H7 (cell line): ENCODE data around the gene MMP27. TPM values are rescaled to one million over a fixed set of nuclear protein-coding genes. Genes with fewer than 3 reads are reported as not detected.
A peak's percentile ranks its signal among the peaks of the same experiment; 100 is the strongest.

ENCODE experiments used
- DNase-seq: peaks from one replicate; pipeline ENCODE4 v3.0.0; 2012
- H3K27me3 ChIP-seq: 2 replicates; pipeline ENCODE4 v1.6.0; 2011; ENCODE audit warnings: mild to moderate bottlenecking, low read length; ENCODE audit not compliant: control insufficient read depth, insufficient read depth
- H3K36me3 ChIP-seq: replicated peaks from 2 replicates; pipeline ENCODE4 v1.5.1; 2011; ENCODE audit warnings: low read length; ENCODE audit not compliant: control insufficient read depth, insufficient read depth
- H3K4me3 ChIP-seq: 2 replicates; pipeline ENCODE4 v1.5.1; 2011; ENCODE audit warnings: low read depth, mild to moderate bottlenecking, control low read depth, low read length, moderate library complexity; ENCODE audit not compliant: insufficient read depth
- total RNA-seq: library from RNA; depleted of rRNA; stranded (reverse); fragments of >200 nt; shearing (Covaris generic); gene quantifications from 2 replicates; pipeline ENCODE4 v1.2.3, GENCODE V29; 2014

The MMP27 gene
- total RNA-seq, 1 experiment from 2014 or later: not detected

GRCh38 chr11:102717280-102717679 lies 11.7 kb upstream of the MMP27 start:
- no peaks in the 10 kb centered on the region for H3K27me3 ChIP-seq
- H3K4me3 ChIP-seq: no peak overlapping the region
- no peak for DNase-seq
- H3K36me3 ChIP-seq: no peaks in the 10 kb centered on the region

GRCh38 chr11:102716527-102716926 lies 11.0 kb upstream of the MMP27 start:
- Histone ChIP-seq H3K36me3 (no peaks in the 10 kb centered on the region), H3K4me3 (no peak overlapping the region), H3K27me3 (no peaks in the 10 kb centered on the region)
- no peak for DNase-seq

GRCh38 chr11:102712137-102712536 lies 6.6 kb upstream of the MMP27 start:
- Histone ChIP-seq H3K27me3 (no peaks in the 10 kb centered on the region), H3K4me3 (no peak overlapping the region), H3K36me3 (no peaks in the 10 kb centered on the region)
- no peak for DNase-seq

GRCh38 chr11:102709201-102709945 lies 3.8 kb upstream of the MMP27 start:
- no peak for DNase-seq
- no peaks in the 10 kb centered on the region for H3K36me3 ChIP-seq
- no peaks in the 10 kb centered on the region for H3K27me3 ChIP-seq
- no peak overlapping the region for H3K4me3 ChIP-seq

GRCh38 chr11:102708654-102709053 lies 3.1 kb upstream of the MMP27 start:
- Histone ChIP-seq H3K4me3 (no peak overlapping the region), H3K27me3 (no peaks in the 10 kb centered on the region), H3K36me3 (no peaks in the 10 kb centered on the region)
- DNase-seq: no peak

- no peak for DNase-seq
- H3K36me3 ChIP-seq: no peaks in the 10 kb centered on the region
- H3K27me3 ChIP-seq: no peaks in the 10 kb centered on the region
- no peak overlapping the region for H3K4me3 ChIP-seq
Measured at GRCh38 chr11:102704841-102705240, 728 bp downstream of the MMP27 start.

- Histone ChIP-seq H3K36me3 (no peaks in the 10 kb centered on the region), H3K4me3 (no peak overlapping the region), H3K27me3 (no peaks in the 10 kb centered on the region)
- DNase-seq: no peak
Measured at GRCh38 chr11:102703826-102704493, 1.6 kb downstream of the MMP27 start.

- no peaks in the 10 kb centered on the region for H3K36me3 ChIP-seq
- H3K4me3 ChIP-seq: no peak overlapping the region
- no peaks in the 10 kb centered on the region for H3K27me3 ChIP-seq
- DNase-seq: no peak
Measured at GRCh38 chr11:102695201-102695600, 10.4 kb downstream of the MMP27 start.

GRCh38 chr11:102685754-102686153 lies 19.8 kb downstream of the MMP27 start:
- DNase-seq: no peak
- Histone ChIP-seq H3K36me3 (no peaks in the 10 kb centered on the region), H3K27me3 (no peaks in the 10 kb centered on the region), H3K4me3 (no peak overlapping the region)

- DNase-seq: no peak
- H3K4me3 ChIP-seq: no peak overlapping the region
Measured at GRCh38 chr11:102685338-102685737, 20.2 kb downstream of the MMP27 start.

GRCh38 chr11:102683277-102683676 lies 22.3 kb downstream of the MMP27 start:
- no peak overlapping the region for H3K4me3 ChIP-seq
- DNase-seq: peak; percentile 31

More at GRCh38 chr11:102685338-102685737, 20.2 kb downstream of the MMP27 start:
- no peaks in the 10 kb centered on the region for H3K27me3 ChIP-seq
- no peaks in the 10 kb centered on the region for H3K36me3 ChIP-seq

GRCh38 chr11:102680945-102681344 lies 24.6 kb downstream of the MMP27 start:
- no peaks in the 10 kb centered on the region for H3K27me3 ChIP-seq

More at GRCh38 chr11:102683277-102683676, 22.3 kb downstream of the MMP27 start:
- Histone ChIP-seq H3K36me3 (no peaks in the 10 kb centered on the region), H3K27me3 (no peaks in the 10 kb centered on the region)

GRCh38 chr11:102678022-102678421 lies 27.5 kb downstream of the MMP27 start:
- no peaks in the 10 kb centered on the region for H3K36me3 ChIP-seq
- no peak for DNase-seq
- no peak overlapping the region for H3K4me3 ChIP-seq
- no peaks in the 10 kb centered on the region for H3K27me3 ChIP-seq

More at GRCh38 chr11:102680945-102681344, 24.6 kb downstream of the MMP27 start:
- Histone ChIP-seq H3K36me3 (no peaks in the 10 kb centered on the region), H3K4me3 (no peak overlapping the region)
- no peak for DNase-seq

- H3K36me3 ChIP-seq: no peaks in the 10 kb centered on the region
- DNase-seq: no peak
- H3K4me3 ChIP-seq: no peak overlapping the region
- H3K27me3 ChIP-seq: no peaks in the 10 kb centered on the region
Measured at GRCh38 chr11:102676084-102676483, 29.5 kb downstream of the MMP27 start.

GRCh38 chr11:102669664-102670063 lies 35.9 kb downstream of the MMP27 start:
- H3K27me3 ChIP-seq: no peaks in the 10 kb centered on the region
- no peaks in the 10 kb centered on the region for H3K36me3 ChIP-seq
- DNase-seq: no peak
- H3K4me3 ChIP-seq: no peak overlapping the region
